ENCODE measurements around the gene IGFN1.

The IGFN1 gene

DNA sequence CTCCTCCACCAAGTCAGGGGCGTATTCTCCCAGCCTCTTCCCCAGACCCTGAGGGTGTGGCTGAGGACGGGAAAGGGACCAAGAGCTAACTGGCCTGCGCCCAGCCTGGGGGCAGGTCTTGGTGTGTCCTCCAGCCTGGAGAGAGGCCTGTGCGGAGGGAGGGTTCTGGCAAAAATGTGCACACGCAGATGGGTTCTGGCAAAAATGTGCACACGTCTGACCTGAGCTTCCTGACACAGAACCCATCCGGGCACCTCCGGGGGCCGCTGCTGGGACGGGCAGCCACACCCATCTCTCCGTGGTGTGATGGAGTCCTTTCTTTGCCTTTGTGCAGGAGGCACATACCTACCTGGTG, 69.6 kb downstream of the IGFN1 start:
- FAIRE-seq, result no peak
- DNase-seq (ENCODE audit: insufficient read length, low spot score), result no peak
- TF ChIP-seq POLR2A (IDR thresholded peaks at IDR 0.05; ENCODE audit: low read depth, low read length), result no peak

DNA sequence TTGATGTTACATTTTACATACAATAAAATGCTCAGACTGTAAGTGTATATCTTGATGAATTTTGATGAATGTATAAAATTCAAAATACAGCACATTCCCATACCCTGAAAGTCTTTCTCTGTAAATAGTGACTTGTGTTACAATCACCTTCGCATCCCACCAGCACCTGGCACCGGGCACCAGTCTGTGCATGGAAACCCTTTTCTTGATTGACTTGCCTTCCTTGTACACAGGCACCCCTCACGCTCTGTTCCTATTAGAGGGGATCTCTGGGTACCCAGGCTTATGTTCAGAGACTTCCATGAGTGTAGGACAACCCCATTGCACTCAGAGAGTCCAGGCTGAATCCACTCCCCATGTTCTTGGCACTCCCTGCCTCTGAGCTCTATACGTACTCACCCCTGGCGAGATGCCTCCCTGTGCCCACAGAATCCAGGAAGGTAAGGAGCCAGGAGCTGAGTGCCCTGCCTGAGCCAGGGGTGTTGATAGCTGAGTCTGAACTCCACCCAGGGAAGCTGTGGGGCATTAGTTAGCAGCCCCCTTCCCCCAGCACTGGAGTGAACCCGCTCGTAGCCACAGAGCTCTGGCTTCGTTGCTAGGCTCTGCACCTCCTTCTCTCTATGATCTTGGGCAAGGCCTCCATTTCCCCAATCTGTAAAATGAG, 70.2 kb downstream of the IGFN1 start:
- no peak for FAIRE-seq
- no peak for TF ChIP-seq POLR2A (IDR thresholded peaks at IDR 0.05; ENCODE audit: low read depth, low read length)
- DNase-seq (ENCODE audit: insufficient read length, low spot score), result no peak

DNA sequence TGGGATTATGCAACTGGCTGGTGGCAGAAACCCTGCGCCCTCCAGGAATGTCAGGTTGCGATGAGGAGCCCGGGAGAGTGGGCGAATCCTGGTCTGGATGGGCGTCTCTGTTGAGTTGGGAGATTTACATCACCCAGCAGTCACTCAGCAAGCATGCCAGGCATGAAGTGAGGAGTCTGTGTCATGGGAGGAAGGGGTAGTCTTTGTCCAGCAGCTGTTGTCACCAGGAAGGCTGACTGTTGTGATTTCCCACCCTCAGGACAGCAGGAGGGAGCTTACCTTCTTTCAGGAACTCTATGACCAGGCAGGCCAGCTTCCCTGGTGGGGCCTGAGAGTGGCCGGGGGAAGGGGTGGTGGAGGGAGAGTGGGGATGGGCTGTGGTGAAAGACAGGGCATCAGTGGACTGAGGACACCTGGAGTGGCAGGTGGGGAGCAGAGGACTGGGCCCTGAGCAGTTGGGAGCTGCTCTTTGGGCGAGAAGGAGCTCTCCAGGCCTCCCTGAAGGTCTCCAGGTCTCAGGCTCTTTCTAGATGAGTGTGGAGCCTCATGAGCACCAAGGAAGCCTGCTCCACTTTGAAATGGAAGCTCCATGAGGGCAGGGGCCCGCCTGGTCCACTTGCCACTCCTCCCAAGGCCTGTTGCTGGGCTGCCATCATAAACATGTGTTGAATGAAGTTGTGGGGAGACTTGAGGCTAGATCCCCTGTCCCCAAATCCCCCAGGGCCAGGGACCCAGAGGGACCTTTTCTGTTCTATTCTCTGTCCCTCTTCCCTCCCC, 71.3 kb downstream of the IGFN1 start:
- DNase-seq (ENCODE audit: insufficient read length, low spot score), result no peak
- TF ChIP-seq POLR2A (IDR thresholded peaks at IDR 0.05; ENCODE audit: low read depth, low read length), result no peak
- FAIRE-seq, result no peak

DNA sequence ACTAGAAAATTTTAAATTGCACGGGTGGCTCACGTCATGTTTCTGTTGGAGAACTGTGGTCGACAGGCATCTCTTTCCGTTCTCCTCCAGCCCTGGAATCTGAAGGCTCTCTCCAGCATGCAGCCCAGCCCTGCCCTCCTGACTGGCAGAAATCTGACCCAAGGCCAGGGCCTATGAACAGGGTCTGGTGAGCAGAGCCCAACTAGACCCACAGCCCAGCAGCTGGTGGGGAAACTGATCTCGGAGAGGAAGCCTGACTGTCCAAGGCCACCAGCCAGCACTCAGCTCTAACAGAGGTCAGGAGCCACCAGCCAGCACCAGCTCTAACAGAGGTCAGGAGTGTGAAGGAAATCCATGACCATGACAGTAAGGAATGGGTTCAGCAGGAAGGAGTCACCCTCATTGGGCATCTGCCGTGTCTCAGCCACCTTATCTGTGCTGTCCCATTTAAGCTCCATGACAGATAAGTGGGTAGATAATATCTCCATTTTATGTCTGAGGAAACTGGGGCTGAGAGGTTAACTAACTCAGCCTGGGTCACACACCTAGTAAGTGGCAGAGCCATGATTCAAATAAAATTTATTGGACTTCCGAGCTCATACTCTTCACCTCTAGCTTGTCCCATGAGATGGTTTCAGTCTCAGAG, 72.5 kb downstream of the IGFN1 start:
- DNase-seq (ENCODE audit: insufficient read length, low spot score) (no peak), FAIRE-seq (no peak)
- TF ChIP-seq POLR2A (IDR thresholded peaks at IDR 0.05; ENCODE audit: low read depth, low read length), result no peak

DNA sequence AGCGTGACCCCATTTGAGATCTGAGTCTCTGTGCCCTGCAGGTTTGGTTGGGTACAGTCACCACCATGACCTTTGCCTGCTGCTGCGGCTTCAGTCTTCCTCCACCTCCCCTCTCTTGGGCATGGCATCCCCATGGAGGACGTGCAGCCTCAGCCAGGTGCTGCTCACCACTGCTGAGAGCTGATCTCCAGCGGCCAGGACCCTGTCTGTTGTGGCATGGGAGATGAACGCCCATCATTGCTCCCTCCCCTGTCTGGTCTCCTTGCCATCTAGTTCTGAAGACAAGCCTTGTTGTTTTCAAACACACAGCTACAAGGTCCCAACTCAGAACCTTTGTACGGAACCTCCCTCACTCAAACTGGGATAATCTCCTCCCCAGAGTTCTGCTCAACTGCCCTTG, 73.4 kb downstream of the IGFN1 start:
- FAIRE-seq, result no peak
- no peak for TF ChIP-seq POLR2A (IDR thresholded peaks at IDR 0.05; ENCODE audit: low read depth, low read length)
- DNase-seq (ENCODE audit: insufficient read length, low spot score), result no peak

DNA sequence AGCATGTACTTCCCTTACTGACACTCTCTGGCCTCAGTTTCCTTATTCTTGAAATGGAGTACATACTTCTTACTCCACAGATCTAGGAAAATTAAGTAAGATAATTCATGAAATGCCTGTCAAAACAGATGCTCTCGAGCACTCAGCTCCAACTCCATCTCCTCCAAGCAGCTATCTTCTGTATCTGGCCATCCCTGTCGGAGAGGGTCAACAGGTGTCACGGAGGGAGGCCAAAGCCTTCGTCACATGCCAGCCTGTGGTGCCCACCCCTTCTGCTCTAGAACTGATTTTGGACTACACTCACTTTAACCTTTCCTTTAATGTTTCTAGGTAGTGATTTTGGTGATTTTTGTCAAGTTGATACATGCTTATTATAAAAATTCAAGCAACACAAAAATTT, 73.9 kb downstream of the IGFN1 start:
- TF ChIP-seq POLR2A (IDR thresholded peaks at IDR 0.05; ENCODE audit: low read depth, low read length), result no peak
- FAIRE-seq, result no peak
- DNase-seq (ENCODE audit: insufficient read length, low spot score), result no peak

DNA sequence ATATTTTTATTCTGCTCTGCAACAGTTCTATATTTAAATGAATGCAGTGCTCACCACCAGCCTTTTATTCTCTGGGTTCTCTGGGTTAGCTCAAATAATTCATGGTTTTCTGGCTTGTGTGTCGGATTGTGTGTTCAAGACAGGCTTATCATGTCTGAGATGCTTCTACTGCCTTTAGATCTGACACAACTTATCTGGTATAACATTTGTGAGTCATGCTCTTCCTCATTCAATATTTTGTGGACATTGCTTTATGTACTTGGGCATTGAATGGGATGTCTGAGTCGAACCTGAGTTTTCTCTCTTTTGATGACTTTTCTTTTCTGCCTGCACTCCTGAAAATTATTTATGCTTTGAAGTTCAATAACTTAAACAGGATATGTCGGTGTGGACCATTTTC, 75.1 kb downstream of the IGFN1 start:
- no peak for FAIRE-seq
- no peak for DNase-seq (ENCODE audit: insufficient read length, low spot score)

DNA sequence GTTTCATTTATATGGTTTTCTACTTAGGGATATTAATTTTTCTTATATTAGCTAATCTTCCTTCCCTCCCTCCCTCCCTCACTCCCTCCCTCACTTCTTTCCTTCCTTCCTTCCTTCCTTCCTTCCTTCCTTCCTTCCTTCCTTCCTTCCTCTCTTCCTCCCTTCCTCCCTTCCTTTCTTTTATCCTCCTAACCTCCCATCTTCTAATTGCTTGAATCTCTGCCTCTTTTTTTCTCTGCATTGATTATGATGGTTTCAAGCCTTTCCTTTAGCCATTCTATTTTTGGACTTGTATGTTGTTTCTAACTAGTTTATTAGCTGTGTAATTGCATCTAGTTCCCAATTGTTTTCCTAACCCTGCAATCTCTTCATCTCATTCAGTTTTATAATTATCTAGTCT, 75.7 kb downstream of the IGFN1 start:
- no peak for TF ChIP-seq POLR2A (IDR thresholded peaks at IDR 0.05; ENCODE audit: low read depth, low read length)
- DNase-seq (ENCODE audit: insufficient read length, low spot score), result no peak
- no peak for FAIRE-seq

More for the DNA sequence above, 75.1 kb downstream of the IGFN1 start:
- TF ChIP-seq POLR2A (IDR thresholded peaks at IDR 0.05; ENCODE audit: low read depth, low read length), result no peak

DNA sequence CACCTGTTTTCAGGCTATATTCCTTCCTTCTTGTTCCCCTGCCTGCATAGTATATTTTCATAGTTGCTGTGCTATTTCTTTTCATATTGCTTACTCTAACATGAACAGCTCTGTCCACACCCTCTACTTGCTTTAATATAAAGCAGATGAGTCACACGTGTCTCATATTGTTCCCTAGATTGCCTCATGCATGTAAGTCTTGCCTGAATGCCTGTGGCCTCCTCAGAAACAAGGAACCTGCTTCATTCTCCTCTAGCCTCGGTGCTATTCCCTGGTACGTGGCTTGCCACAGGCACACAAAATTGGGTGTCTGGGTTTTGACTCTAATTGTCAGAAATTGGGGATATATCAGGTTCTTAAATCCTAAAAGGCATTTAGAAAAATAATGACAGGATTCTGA, 76.2 kb downstream of the IGFN1 start:
- DNase-seq (ENCODE audit: insufficient read length, low spot score) (peak; percentile 73), FAIRE-seq (no peak)
- no peak for TF ChIP-seq POLR2A (IDR thresholded peaks at IDR 0.05; ENCODE audit: low read depth, low read length)

DNA sequence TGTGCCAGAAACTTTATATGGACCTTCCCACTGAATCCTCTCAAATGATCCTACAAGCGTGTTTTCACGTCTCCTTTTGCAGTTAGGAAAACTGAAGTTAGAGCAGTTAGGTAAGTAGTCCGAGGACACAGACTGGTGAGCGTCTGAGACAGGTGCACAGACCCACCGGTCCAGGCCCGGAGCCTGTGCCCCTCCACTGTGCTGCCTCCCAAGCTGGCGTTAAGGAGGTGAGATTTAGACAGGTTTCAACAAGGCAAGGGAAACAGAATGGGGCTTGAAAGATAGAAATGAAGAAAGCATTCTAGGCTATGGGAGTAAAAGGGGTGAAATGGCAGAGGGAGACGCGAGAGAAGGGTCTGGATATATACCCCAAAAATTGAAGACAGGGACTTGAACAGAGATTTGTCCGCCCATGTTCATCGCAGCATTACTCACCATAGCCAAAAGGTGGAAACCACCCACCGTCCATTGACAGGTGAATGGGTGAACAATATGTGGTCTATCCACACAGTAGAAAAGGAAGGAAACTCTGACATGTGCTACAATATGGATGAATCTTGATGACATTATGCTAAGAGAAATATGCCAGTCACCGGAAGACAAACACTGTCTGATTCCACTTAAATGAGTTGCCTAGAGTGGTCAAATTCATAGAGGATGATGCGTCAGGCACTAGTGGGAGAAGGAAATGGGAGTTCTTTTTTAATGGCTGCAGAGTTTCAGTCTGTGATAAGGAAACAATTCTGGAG, 77.0 kb downstream of the IGFN1 start:
- TF ChIP-seq POLR2A (IDR thresholded peaks at IDR 0.05; ENCODE audit: low read depth, low read length), result no peak
- no peak for FAIRE-seq
- DNase-seq (ENCODE audit: insufficient read length, low spot score), result peak; percentile 52

DNA sequence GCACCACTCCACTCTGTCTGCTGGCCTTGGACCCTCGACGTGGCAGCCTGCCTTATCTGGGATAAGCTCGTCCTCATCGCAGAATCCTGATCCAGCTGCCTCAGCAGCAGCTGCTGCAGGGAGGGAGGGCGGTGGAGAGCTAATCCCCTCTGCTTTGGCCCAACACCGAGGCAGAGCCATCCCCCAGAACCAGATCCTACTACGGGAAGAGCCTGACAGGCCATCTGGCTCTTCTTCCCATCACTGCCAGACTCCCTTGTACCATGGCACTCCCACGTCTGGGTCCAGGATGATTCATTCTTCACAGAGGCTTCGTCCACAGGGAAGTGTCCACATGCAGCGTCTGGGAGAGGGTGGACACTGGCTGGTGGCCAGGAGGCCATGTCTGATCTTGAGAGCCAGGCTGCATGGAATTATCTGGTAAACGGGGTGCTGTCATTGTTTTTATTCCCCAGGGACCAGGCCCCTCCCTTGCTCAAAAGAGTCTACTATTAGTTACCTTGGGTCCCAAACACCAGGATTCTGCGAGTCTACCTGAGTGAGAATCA, 78.1 kb downstream of the IGFN1 start:
- FAIRE-seq (no peak), DNase-seq (ENCODE audit: insufficient read length, low spot score) (peak; percentile 69)
- no peak for TF ChIP-seq POLR2A (IDR thresholded peaks at IDR 0.05; ENCODE audit: low read depth, low read length)

DNA sequence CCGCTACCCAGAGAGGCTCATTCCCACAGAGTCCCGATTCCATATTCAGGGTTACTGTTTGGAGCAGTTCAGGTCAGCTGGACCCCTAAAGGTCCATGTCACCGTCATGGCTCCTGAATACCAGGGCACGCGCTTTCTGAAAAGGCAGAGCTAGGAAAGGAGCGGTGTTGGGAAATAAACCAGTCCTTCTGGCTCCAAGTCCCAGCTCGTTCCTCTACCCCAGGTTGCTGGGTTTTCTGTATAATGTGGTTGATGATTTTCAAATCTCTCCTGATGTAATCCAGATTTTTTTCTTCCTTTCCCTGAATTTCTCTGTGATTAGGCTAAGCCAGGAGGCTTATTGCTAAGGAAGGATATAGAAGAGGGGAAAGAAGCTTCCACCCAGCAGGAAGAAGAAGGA, 78.7 kb downstream of the IGFN1 start:
- TF ChIP-seq POLR2A (IDR thresholded peaks at IDR 0.05; ENCODE audit: low read depth, low read length), result no peak
- no peak for FAIRE-seq
- no peak for DNase-seq (ENCODE audit: insufficient read length, low spot score)

DNA sequence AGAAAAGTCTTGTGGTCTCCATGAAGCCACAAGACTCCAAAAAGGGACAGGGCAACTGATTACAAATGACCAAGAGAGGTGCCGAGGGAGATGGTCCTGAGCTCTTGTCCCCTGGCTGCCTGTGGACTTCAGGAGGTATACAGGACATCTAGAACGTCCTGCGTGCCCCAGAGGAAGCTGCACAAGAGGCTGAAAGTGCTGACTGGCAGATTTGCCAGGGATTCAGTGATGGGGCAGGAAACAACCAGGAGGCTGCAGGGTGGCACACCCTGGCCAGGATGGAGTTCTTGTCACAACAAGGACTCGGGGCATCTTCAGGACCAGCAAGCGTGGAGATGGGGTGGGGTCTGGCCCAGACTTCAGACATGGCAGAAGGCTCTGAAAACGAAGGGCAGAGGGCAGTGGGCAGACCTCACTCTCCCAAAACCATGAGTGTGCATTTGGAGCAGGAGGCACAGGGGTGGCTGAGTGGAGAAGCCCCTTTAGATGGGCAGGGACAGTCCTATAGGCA, 79.3 kb downstream of the IGFN1 start:
- FAIRE-seq (no peak), DNase-seq (ENCODE audit: insufficient read length, low spot score) (no peak)
- no peak for TF ChIP-seq POLR2A (IDR thresholded peaks at IDR 0.05; ENCODE audit: low read depth, low read length)

Measured in H54 (cell line).